ENCODE results near the gene CERK.

The CERK gene

DNA sequence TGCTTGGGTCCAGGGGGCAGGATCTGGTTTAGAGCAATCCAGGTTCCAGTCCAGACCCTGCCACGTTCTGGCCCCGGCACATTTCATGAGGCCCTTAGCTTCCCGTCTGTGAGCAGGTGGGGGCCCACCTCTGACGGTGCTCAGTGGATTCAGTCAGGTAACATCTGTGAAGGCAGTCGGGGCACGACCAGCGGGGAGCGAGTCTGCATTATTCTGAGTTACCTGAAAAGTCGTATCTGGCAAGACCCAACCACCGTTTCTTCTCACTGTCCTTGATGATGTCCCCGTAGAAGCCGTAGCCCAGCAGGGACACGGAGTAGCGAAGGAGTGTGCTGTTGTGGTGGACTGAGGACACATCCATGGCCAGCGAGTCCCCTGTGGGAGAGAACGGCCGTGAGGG, 39.0 kb downstream of the CERK start:
- no peak for DNase-seq (ENCODE audit: low read depth in 2 of 2)

DNA sequence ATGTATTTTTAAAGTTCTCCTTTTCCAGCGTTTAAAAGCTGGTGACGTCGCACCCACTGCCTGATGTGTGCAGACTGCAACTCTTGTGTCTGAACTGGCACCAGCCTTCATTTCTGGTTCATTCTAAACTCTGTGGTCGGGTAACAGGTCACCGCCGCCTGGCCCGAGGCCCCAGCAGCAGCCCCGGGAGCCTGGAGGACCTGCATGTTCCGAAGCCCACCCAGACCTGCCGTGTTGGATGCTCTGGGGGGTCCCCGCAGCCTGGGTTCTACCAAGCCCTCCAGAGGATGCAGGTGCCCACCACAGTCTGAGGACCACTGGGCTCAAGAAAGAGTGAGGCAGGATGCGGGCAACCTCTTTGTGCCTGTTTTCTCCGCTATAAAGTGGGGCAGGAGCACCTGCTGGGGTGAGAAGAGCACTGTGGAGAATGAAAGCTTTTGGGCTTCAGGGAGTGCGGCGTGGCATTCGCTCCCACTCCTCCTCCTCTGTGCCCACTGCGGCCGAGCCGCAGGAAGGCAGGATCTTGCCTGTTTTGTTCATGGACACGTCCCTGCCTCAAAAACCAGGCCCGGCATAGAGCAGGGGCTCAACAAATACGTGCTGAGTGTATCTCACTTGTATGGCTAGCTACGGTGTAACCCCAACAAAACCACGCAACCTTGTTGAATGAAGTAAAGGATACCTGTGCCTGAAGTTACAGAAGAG, 40.1 kb downstream of the CERK start:
- DNase-seq (ENCODE audit: low read depth in 2 of 2) = no peak

DNA sequence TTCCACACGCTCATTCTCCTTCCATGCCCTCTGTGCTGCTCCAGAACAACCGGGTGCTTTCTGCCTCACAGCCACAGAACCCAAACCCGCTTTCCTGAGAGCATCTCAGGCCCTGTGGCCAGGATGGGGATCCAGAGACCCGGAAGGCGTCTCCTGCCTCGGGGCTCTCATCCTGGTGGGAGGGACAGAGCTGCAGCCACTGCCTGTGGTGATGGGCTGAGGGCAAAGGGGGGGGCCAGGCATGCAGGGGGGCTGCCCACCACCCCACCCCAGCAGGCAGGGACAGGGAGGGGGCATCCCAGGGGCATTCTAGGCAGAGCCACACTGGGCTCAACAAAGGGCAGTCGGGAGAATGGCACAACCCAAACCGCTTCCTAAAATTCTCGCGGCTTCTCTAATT, 41.4 kb downstream of the CERK start:
- DNase-seq (ENCODE audit: low read depth in 2 of 2) = no peak

DNA sequence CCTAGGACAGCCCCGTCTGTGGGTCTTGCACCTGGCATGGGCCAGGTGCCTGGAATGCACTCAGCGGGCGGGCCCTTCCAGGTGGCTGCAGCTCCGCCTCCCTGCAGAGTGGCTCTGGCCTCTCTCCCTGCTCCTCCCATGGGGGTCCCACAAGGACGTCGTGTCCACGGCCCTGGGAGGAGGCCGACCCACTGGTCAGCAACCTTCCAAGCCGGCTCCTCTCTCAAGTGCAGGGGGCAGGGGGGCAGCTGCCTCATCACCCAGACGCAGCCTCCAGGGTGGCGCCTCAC, 41.9 kb downstream of the CERK start:
- DNase-seq (ENCODE audit: low read depth in 2 of 2) = no peak

GRCh38 chr22:46695346-46696228, 42.5 kb downstream of the CERK start:
- DNase-seq (ENCODE audit: low read depth in 2 of 2) = no peak

- DNase-seq (ENCODE audit: low read depth in 2 of 2) = no peak
Observed at GRCh38 chr22:46694416-46695170, 43.5 kb downstream of the CERK start.

GRCh38 chr22:46693634-46694415, 44.2 kb downstream of the CERK start:
- DNase-seq (ENCODE audit: low read depth in 2 of 2) = no peak

- DNase-seq (ENCODE audit: low read depth in 2 of 2) = no peak
Observed at GRCh38 chr22:46691571-46691970, 46.5 kb downstream of the CERK start.

GRCh38 chr22:46690146-46690545, 47.9 kb downstream of the CERK start:
- no peak for DNase-seq (ENCODE audit: low read depth in 2 of 2)

- DNase-seq (ENCODE audit: low read depth in 2 of 2) = no peak
Observed at GRCh38 chr22:46688949-46689348, 49.1 kb downstream of the CERK start.

DNA sequence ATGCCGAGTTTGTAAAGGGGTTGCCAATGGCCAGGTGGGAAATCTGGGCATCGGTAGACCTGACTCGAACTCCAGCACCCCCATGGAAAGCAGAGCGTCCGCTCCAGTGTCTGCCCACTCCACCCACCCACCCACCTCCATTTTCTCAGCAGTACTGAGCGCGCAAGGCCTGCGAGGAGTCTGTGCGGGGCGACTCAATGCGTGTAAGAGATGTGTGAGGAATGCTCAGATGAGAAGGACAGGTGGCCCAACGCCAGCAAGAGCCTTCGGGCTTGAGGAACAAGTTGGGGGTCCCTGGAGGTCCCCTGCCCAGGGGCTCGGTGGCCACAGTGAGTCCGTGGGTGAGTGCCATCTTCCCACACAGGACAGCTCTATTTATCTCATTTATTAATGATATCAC, 50.6 kb downstream of the CERK start:
- DNase-seq (ENCODE audit: low read depth in 2 of 2) = no peak

DNA sequence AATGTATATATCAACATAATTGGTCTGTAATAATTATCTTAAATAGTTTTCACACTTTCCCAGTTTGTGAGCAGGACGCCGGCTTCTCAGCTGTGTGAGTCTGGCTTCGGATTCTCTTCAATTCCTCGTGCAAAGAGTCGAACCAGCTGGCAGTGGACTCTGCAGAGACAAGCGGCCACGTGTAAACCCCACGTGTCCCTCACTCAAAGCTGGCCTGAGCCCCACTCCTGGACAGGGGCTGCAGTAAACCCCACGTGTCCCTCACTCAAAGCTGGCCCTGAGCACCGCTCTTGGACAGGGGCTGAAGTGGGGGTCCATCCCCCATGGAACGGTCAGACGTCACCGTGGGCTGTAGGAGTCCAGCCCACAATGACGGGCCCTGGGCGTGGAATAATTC, 51.0 kb downstream of the CERK start:
- DNase-seq (ENCODE audit: low read depth in 2 of 2) = no peak

DNA sequence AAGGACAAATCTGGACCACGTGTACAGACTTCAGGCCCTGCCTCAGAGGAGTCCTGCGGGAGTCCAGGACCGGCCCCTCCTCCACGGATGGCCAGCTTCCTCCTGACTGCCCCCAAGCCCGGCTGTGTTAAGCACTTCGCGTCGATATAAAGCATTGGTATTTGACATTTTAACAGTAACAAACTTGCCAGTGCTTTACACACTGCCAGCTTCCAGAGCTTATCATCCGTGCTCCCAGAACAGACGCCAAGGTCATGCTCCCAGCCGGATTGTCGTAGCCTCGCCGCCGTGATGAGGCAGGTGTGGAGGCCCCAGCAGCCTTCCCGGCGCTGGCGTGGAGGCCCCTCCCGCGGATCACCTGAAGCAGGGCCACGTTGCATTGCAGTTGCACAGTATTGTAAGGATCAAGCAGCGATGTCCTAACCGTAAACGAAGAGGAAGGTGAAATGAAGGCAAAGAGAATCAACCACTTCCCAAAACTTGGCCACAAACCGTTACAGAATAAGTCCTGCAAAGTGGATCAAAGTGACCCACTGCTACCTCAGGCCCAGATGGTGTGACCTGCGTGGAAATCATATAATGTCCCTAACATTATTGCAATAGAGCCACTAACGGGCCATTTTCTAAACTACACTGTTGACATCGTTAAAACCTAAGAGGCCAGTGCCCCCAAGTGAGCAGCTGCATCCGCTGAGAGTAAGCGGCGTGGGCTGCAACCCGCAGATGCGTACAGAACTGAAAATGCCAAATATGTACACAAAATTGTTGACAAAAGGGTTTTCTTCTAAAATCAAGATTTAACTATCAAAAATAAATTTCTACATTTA, 51.6 kb downstream of the CERK start:
- DNase-seq (ENCODE audit: low read depth in 2 of 2) = no peak

DNA sequence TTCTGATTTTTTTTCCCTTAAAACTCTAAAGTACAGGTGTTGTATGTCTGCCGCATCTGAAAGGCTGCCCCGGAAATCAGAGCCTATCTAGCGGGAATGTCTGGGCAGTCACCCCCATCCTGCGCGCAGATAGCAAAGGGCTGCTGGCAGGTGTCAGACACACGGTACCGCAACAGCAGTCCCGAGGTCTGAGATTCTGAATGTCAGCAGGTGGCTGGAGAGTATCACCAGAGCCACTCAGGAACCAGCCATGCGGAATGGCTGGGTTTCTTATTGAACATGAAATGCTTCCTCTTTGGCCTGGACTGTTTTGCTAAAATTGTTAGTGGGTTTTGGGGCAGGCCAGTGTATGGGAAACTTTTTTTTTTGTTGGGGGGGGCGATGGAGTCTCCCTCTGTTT, 53.3 kb downstream of the CERK start:
- no peak for DNase-seq (ENCODE audit: low read depth in 2 of 2)

GRCh38 chr22:46682011-46682731, 55.9 kb downstream of the CERK start:
- DNase-seq (ENCODE audit: low read depth in 2 of 2) = no peak

- no peak for DNase-seq (ENCODE audit: low read depth in 2 of 2)
Observed at GRCh38 chr22:46681010-46681409, 57.0 kb downstream of the CERK start.

DNA sequence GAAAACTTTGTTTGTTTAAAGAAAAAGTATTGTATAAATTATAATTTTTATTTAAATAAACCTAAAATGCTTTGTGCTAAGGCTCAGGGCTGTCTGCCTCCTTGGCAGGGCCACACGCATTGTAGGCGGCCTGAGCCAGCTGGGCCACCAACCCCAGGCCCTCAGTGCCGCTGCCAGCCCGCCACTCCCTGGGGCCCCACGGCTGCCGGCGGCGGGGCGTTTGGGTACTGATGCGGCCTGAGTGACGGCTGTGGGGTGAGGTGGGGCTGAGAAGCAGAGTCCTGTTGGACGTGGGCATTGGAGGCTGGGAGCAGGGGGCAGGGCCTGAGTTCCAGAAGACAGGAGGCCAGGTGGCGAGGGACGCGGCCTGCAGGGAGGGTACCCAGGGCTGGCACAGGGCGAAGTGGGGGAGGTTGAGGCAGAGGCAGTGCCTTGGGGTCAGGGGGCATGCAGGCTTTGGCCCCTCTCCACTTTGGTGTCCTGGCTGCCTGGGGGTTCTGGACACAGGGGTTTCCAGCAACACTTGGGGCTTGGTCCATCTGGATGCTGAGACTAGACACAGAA, 58.3 kb downstream of the CERK start:
- DNase-seq (ENCODE audit: low read depth in 2 of 2) = no peak

GRCh38 chr22:46678785-46679700, 59.0 kb downstream of the CERK start:
- DNase-seq (ENCODE audit: low read depth in 2 of 2) = no peak
